HG03354 (cell line): ENCODE data around the gene TTC28.

Experiments
- ATAC-seq: cut with Tn5 transposase; IDR thresholded peaks from one replicate; pipeline ENCODE4 v1.9.1; 2021; ENCODE audit warnings: mild to moderate bottlenecking; ENCODE audit not compliant: unreplicated experiment, poor library complexity, severe bottlenecking

The TTC28 gene

GRCh38 chr22:28254396-28254795 lies 425.2 kb downstream of the TTC28 start:
- no peak for ATAC-seq

GRCh38 chr22:28252539-28252938 lies 427.1 kb downstream of the TTC28 start:
- ATAC-seq = no peak

- ATAC-seq = no peak
Measured at GRCh38 chr22:28250036-28250695, 429.5 kb downstream of the TTC28 start.

GRCh38 chr22:28249402-28249801 lies 430.2 kb downstream of the TTC28 start:
- ATAC-seq = no peak

- ATAC-seq = no peak
Measured at GRCh38 chr22:28247667-28248363, 431.8 kb downstream of the TTC28 start.

- no peak for ATAC-seq
Measured at GRCh38 chr22:28247136-28247535, 432.5 kb downstream of the TTC28 start.

- ATAC-seq = no peak
Measured at GRCh38 chr22:28246397-28246796, 433.2 kb downstream of the TTC28 start.

- ATAC-seq = no peak
Measured at GRCh38 chr22:28245579-28246224, 433.9 kb downstream of the TTC28 start.

GRCh38 chr22:28244757-28245156 lies 434.9 kb downstream of the TTC28 start:
- ATAC-seq = no peak

- ATAC-seq = no peak
Measured at GRCh38 chr22:28243539-28243938, 436.1 kb downstream of the TTC28 start.

- no peak for ATAC-seq
Measured at GRCh38 chr22:28241656-28242290, 437.9 kb downstream of the TTC28 start.

- no peak for ATAC-seq
Measured at GRCh38 chr22:28239941-28240340, 439.7 kb downstream of the TTC28 start.

GRCh38 chr22:28237783-28238182 lies 441.9 kb downstream of the TTC28 start:
- ATAC-seq = no peak

- no peak for ATAC-seq
Measured at GRCh38 chr22:28237112-28237511, 442.5 kb downstream of the TTC28 start.

- ATAC-seq = no peak
Measured at GRCh38 chr22:28232204-28232603, 447.4 kb downstream of the TTC28 start.

- ATAC-seq = no peak
Measured at GRCh38 chr22:28231441-28231840, 448.2 kb downstream of the TTC28 start.

GRCh38 chr22:28230671-28231070 lies 449.0 kb downstream of the TTC28 start:
- ATAC-seq = no peak

- no peak for ATAC-seq
Measured at GRCh38 chr22:28229566-28230485, 449.8 kb downstream of the TTC28 start.

- ATAC-seq = no peak
Measured at GRCh38 chr22:28223826-28224225, 455.8 kb downstream of the TTC28 start.
